OCI-LY7 (cell line): ENCODE measurements around the gene TINAGL1. TPM values are rescaled to one million over a fixed set of nuclear protein-coding genes. Genes with fewer than 3 reads are reported as not detected.
"Not testable (repeated sequence)": the region's sequence is repeated elsewhere in the genome, so short reads cannot be mapped to it uniquely, and the experiment has no call there.

Experiments used
- BruUV-seq: library from RNA; stranded (reverse); fragments of 400-500 nt; replicated peaks from 2 replicates; lab custom pipeline; 2021; lab: Mats Ljungman, UMichigan
- CTCF ChIA-PET: fragments of 300-600 bp; sonication (Branson Sonifier 250); formaldehyde crosslinking; loops from one replicate; lab custom pipeline; 2022; ENCODE audit warnings: antibody characterized with exemption; ENCODE audit not compliant: unreplicated experiment; lab: Charles Lee
- POLR2A ChIA-PET: fragments of 300-600 bp; sonication (Branson Sonifier 250); formaldehyde crosslinking; loops from one replicate; lab custom pipeline; 2022; ENCODE audit warnings: antibody characterized with exemption; lab: Charles Lee
- DNase-seq: peaks from one replicate; pipeline ENCODE4 v3.0.0-alpha.2; 2015; ENCODE audit warnings: low spot score
- H2AFZ ChIP-seq: fragments of 200-600 bp; sonication (generic), shearing (Covaris generic); 2 replicates; pipeline ENCODE4 v1.6.1; 2014; ENCODE audit warnings: mild to moderate bottlenecking, antibody characterized with exemption, low read length, moderate library complexity
- H3K27ac ChIP-seq: fragments of 200-600 bp; sonication (generic); 2 replicates; pipeline ENCODE4 v1.5.1; 2014; ENCODE audit warnings: mixed run types, low read depth, mild to moderate bottlenecking, moderate library complexity, low read length, inconsistent platforms; ENCODE audit not compliant: poor library complexity, severe bottlenecking
- H3K36me3 ChIP-seq: fragments of 200-600 bp; sonication (generic); 2 replicates; pipeline ENCODE4 v1.6.1; 2014; ENCODE audit warnings: mild to moderate bottlenecking, antibody characterized with exemption, low read length, moderate library complexity, mixed read lengths; ENCODE audit not compliant: insufficient read depth
- H3K4me1 ChIP-seq: fragments of 200-600 bp; sonication (generic); 2 replicates; pipeline ENCODE4 v1.5.1; 2014; ENCODE audit warnings: mild to moderate bottlenecking, low read length; ENCODE audit not compliant: insufficient read depth, poor library complexity, severe bottlenecking
- H3K4me2 ChIP-seq: fragments of 200-600 bp; sonication (generic); 2 replicates; pipeline ENCODE4 v1.6.1; 2014; ENCODE audit warnings: mild to moderate bottlenecking, low read length
- H3K4me3 ChIP-seq: fragments of 200-600 bp; sonication (generic); 2 replicates; pipeline ENCODE4 v1.5.1; 2014; ENCODE audit warnings: mild to moderate bottlenecking, low read depth, low read length; ENCODE audit not compliant: poor library complexity, severe bottlenecking
- H3K79me2 ChIP-seq: fragments of 200-600 bp; sonication (generic); 2 replicates; pipeline ENCODE4 v1.6.1; 2016; ENCODE audit warnings: low read depth, mild to moderate bottlenecking, low read length, moderate library complexity, mixed read lengths; ENCODE audit not compliant: insufficient read depth
- H3K9me2 ChIP-seq: fragments of 200-600 bp; sonication (generic); 2 replicates; pipeline ENCODE4 v1.6.1; 2016; ENCODE audit warnings: mild to moderate bottlenecking, low read length, mixed read lengths; ENCODE audit not compliant: insufficient read depth
- H3K9me3 ChIP-seq: fragments of 200-600 bp; sonication (generic); 2 replicates; pipeline ENCODE4 v1.6.1; 2014; ENCODE audit warnings: mild to moderate bottlenecking, mixed run types, low read length, mixed read lengths
- H4K20me1 ChIP-seq: fragments of 200-600 bp; sonication (generic); 2 replicates; pipeline ENCODE4 v1.6.1; 2014; ENCODE audit warnings: mild to moderate bottlenecking, antibody characterized with exemption, low read length, moderate library complexity, mixed read lengths; ENCODE audit not compliant: insufficient read depth
- CTCF ChIP-seq: fragments of 200-600 bp; sonication (generic); conservative IDR thresholded peaks from 2 replicates; pipeline ENCODE4 v1.5.1; 2014; ENCODE audit warnings: mild to moderate bottlenecking, antibody characterized with exemption, low read length, moderate library complexity, mixed read lengths
- EZH2phosphoT487 ChIP-seq: fragments of 200-600 bp; sonication (generic); IDR thresholded peaks from 2 replicates; pipeline ENCODE4 v1.6.1; 2018; ENCODE audit warnings: low read depth, borderline replicate concordance, mild to moderate bottlenecking, mixed run types, antibody characterized with exemption, low read length, moderate library complexity, mixed read lengths
- intact Hi-C: fragments of 100-400 bp; cut with micrococcal nuclease; formaldehyde crosslinking; loops from one replicate; pipeline ENCODE4 v1.10.0; 2022; ENCODE audit not compliant: unreplicated experiment
- total RNA-seq, 2 experiments: library from RNA; depleted of rRNA in 1 of 2; stranded (reverse); fragments of >200 nt in 1 of 2; shearing (Covaris generic) in 1 of 2; gene quantifications; 2 replicates each; pipeline ENCODE4 v1.2.3, GENCODE V29; 2014 to 2022

Gene TINAGL1
- total RNA-seq, 2 experiments from 2014 or later: 0.17 TPM; not detected in 1

GRCh38 chr1:31586376-31587327 lies 10.3 kb downstream of the TINAGL1 start:
- no peak for TF ChIP-seq EZH2phosphoT487
- TF ChIP-seq CTCF: no peak
- no peak overlapping the region for H3K4me3 ChIP-seq
- H3K27ac ChIP-seq: no peak overlapping the region
- H3K4me1 ChIP-seq: no peaks in the 10 kb centered on the region
- DNase-seq: no peak
- no peaks in the 10 kb centered on the region for H3K9me2 ChIP-seq
- CTCF ChIA-PET: no interaction called here
- intact Hi-C loops: no loop called here
- H3K36me3 ChIP-seq: no peaks in the 10 kb centered on the region
- no peaks in the 10 kb centered on the region for H3K9me3 ChIP-seq
- no peaks in the 10 kb centered on the region for H3K79me2 ChIP-seq
- H4K20me1 ChIP-seq: no peaks in the 10 kb centered on the region
- BruUV-seq: no TSS peak
- H2AFZ ChIP-seq: no peak overlapping the region
- no peak overlapping the region for H3K4me2 ChIP-seq
- POLR2A ChIA-PET: interaction anchor here (0.7 kb wide), 1 partner anchor 1331 kb away, joined by 3 read pairs; no protein-coding TSS in a partner anchor

- H3K4me2 ChIP-seq, DNase-seq, H3K9me3 ChIP-seq, BruUV-seq, H3K79me2 ChIP-seq, H4K20me1 ChIP-seq, H3K27ac ChIP-seq, intact Hi-C loops, H3K4me3 ChIP-seq, H2AFZ ChIP-seq, H3K4me1 ChIP-seq, H3K36me3 ChIP-seq, H3K9me2 ChIP-seq: not testable (repeated sequence)
- ChIA-PET CTCF (interaction anchor here (0.6 kb wide), 1 partner anchor 9 kb away, joined by 3 read pairs; no protein-coding TSS in a partner anchor), POLR2A (interaction anchor here (0.7 kb wide), 1 partner anchor 1331 kb away, joined by 3 read pairs; no protein-coding TSS in a partner anchor)
These were observed 11.0 kb downstream of the TINAGL1 start for GRCh38 chr1:31587328-31587699.

- Histone ChIP-seq H3K79me2 (no peaks in the 10 kb centered on the region), H3K9me3 (no peaks in the 10 kb centered on the region), H3K4me3 (no peak overlapping the region), H3K36me3 (no peaks in the 10 kb centered on the region), H3K4me1 (no peaks in the 10 kb centered on the region), H2AFZ (no peak overlapping the region), H3K27ac (no peak overlapping the region), H3K4me2 (no peak overlapping the region), H4K20me1 (no peaks in the 10 kb centered on the region), H3K9me2 (no peaks in the 10 kb centered on the region)
- intact Hi-C loops: no loop called here
- peak; percentile 82 for TF ChIP-seq CTCF
- TF ChIP-seq EZH2phosphoT487: no peak
- ChIA-PET CTCF (interaction anchor here (0.6 kb wide), 1 partner anchor 10 kb away, joined by 3 read pairs; no protein-coding TSS in a partner anchor), POLR2A (interaction anchor here (0.6 to 0.7 kb wide), 2 partner anchors 24 to 1332 kb away, joined by 3 read pairs; no protein-coding TSS in a partner anchor)
- peak; percentile 58 for DNase-seq
- no TSS peak for BruUV-seq
These were observed 11.6 kb downstream of the TINAGL1 start for GRCh38 chr1:31587720-31588423.
